PC-9 (cell line): Measurements from ENCODE around the gene PTGER1. TPM values are rescaled to one million over a fixed set of nuclear protein-coding genes. Genes with fewer than 3 reads are reported as not detected.

ENCODE experiments used
- BruUV-seq: library from RNA; stranded (reverse); fragments of 400-500 nt; replicated peaks from 2 replicates; lab custom pipeline; 2021; lab: Mats Ljungman, UMichigan
- CTCF ChIA-PET: fragments of 300-600 bp; sonication (Branson Sonifier 250); formaldehyde crosslinking; loops from one replicate; lab custom pipeline; 2022; ENCODE audit warnings: antibody characterized with exemption; lab: Charles Lee
- POLR2A ChIA-PET: fragments of 300-600 bp; sonication (Branson Sonifier 250); formaldehyde crosslinking; loops from one replicate; lab custom pipeline; 2022; ENCODE audit warnings: antibody characterized with exemption; ENCODE audit not compliant: unreplicated experiment; lab: Charles Lee
- DNase-seq, 2 experiments: peaks; one replicate each; pipeline versions ENCODE4 v3.0.0 to v3.0.0-alpha.2; 2015 to 2022; ENCODE audit warnings: mixed read lengths in 1 of 2
- H2AFZ ChIP-seq: fragments of 200-600 bp; sonication (generic); 2 replicates; pipeline ENCODE4 v1.8.1; 2017; ENCODE audit warnings: antibody characterized with exemption
- H3F3A ChIP-seq: fragments of 200-600 bp; sonication (generic); 2 replicates; pipeline ENCODE4 v1.8.1; 2017; ENCODE audit warnings: antibody characterized with exemption, mild to moderate bottlenecking, low read depth; ENCODE audit not compliant: insufficient read depth
- H3K27ac ChIP-seq: fragments of 200-600 bp; sonication (generic); 2 replicates; pipeline ENCODE4 v1.6.1; 2016; ENCODE audit warnings: mixed run types
- H3K27me3 ChIP-seq: fragments of 200-600 bp; sonication (generic); 2 replicates; pipeline ENCODE4 v1.6.1; 2016; ENCODE audit warnings: low read depth, mixed run types; ENCODE audit not compliant: insufficient read depth
- H3K36me3 ChIP-seq: fragments of 200-600 bp; sonication (generic); 2 replicates; pipeline ENCODE4 v1.6.1; 2016; ENCODE audit warnings: low read depth, mixed run types
- H3K4me1 ChIP-seq: fragments of 200-600 bp; sonication (generic); replicated peaks from 2 replicates; pipeline ENCODE4 v1.6.1; 2016; ENCODE audit warnings: mixed run types; ENCODE audit not compliant: insufficient read depth
- H3K4me2 ChIP-seq: fragments of 200-600 bp; sonication (generic); 2 replicates; pipeline ENCODE4 v1.6.1; 2017; ENCODE audit warnings: mixed run types
- H3K4me3 ChIP-seq: fragments of 200-600 bp; sonication (generic); 2 replicates; pipeline ENCODE4 v1.6.1; 2016; ENCODE audit warnings: mixed run types
- H3K79me2 ChIP-seq: fragments of 200-600 bp; sonication (generic); 2 replicates; pipeline ENCODE4 v1.6.1; 2017; ENCODE audit warnings: low read depth, mixed run types
- H3K9me2 ChIP-seq: fragments of 200-600 bp; sonication (generic); 2 replicates; pipeline ENCODE4 v1.8.1; 2017; ENCODE audit warnings: mild to moderate bottlenecking; ENCODE audit not compliant: insufficient read depth
- H3K9me3 ChIP-seq: fragments of 200-600 bp; sonication (generic); 2 replicates; pipeline ENCODE4 v1.8.1; 2016; ENCODE audit warnings: low read depth; ENCODE audit not compliant: insufficient read depth
- H4K20me1 ChIP-seq: fragments of 200-600 bp; sonication (generic); 2 replicates; pipeline ENCODE4 v1.8.1; 2017; ENCODE audit not compliant: insufficient read depth
- CTCF ChIP-seq: fragments of 200-600 bp; sonication (generic); conservative IDR thresholded peaks from 2 replicates; pipeline ENCODE4 v1.6.1; 2017; ENCODE audit warnings: mixed run types, antibody characterized with exemption, mild to moderate bottlenecking, moderate library complexity
- EZH2 ChIP-seq: fragments of 200-600 bp; sonication (generic); IDR thresholded peaks from 2 replicates; pipeline ENCODE4 v1.8.0; 2017; ENCODE audit warnings: antibody characterized with exemption, low read depth
- intact Hi-C: fragments of 100-400 bp; cut with micrococcal nuclease; formaldehyde crosslinking; loops from one replicate; pipeline ENCODE4 v1.10.0; 2022; ENCODE audit not compliant: unreplicated experiment
- total RNA-seq: library from RNA; stranded (reverse); gene quantifications from 2 replicates; pipeline ENCODE4 v1.2.3, GENCODE V29; 2021

PTGER1 gene
- total RNA-seq, 1 experiment from 2014 or later, result 1.4 TPM

GRCh38 chr19:14515501-14516047 is 40.4 kb upstream of the PTGER1 start:
- no peaks in the 10 kb centered on the region for H3K9me2 ChIP-seq
- DNase-seq, result no peak
- TF ChIP-seq EZH2, result no peak
- peaks cover 48% of the 10 kb centered on the region for H3K79me2 ChIP-seq
- H2AFZ ChIP-seq, result no peak overlapping the region
- H3K27me3 ChIP-seq, result no peaks in the 10 kb centered on the region
- ChIA-PET CTCF (interaction anchor here (0.6 to 1.1 kb wide), 2 partner anchors 11 to 14 kb away, joined by 10 to 13 read pairs; no protein-coding TSS in a partner anchor), POLR2A (interaction anchor here (0.6 kb wide), 1 partner anchor 21 kb away, joined by 5 read pairs; no protein-coding TSS in a partner anchor)
- no TSS peak for BruUV-seq
- intact Hi-C loops, result loop anchor here (1.0 to 10.0 kb wide), 3 partner anchors 19 to 381 kb away; partner anchors contain the start of genes ASF1B, GIPC1 and PTGER1
- peaks cover 86% of the 10 kb centered on the region for H3F3A ChIP-seq
- peak overlapping the region; percentile 99; the same call in 1 of the 2 replicates for H3K27ac ChIP-seq
- H3K4me3 ChIP-seq, result peak overlapping the region; percentile 99
- peaks cover 34% of the 10 kb centered on the region for H3K36me3 ChIP-seq
- peaks cover 55% of the 10 kb centered on the region for H3K4me1 ChIP-seq
- H4K20me1 ChIP-seq, result peaks cover 34% of the 10 kb centered on the region
- peak overlapping the region; percentile 95 for H3K4me2 ChIP-seq
- H3K9me3 ChIP-seq, result no peaks in the 10 kb centered on the region

- Histone ChIP-seq H3K36me3 (peaks cover 34% of the 10 kb centered on the region), H3K4me1 (peaks cover 55% of the 10 kb centered on the region), H3F3A (peaks cover 86% of the 10 kb centered on the region), H3K9me3 (no peaks in the 10 kb centered on the region), H4K20me1 (peaks cover 34% of the 10 kb centered on the region), H3K4me2 (peak overlapping the region; percentile 95), H3K27ac (peak overlapping the region; percentile 99; the same call in 1 of the 2 replicates), H3K79me2 (peaks cover 53% of the 10 kb centered on the region), H3K4me3 (no peak overlapping the region), H3K27me3 (no peaks in the 10 kb centered on the region), H2AFZ (no peak overlapping the region), H3K9me2 (no peaks in the 10 kb centered on the region)
- intact Hi-C loops, result loop anchor here (10.0 kb wide), 1 partner anchor 380 kb away; the partner anchor contains the start of gene ASF1B
- TF ChIP-seq CTCF (no peak), EZH2 (no peak)
- POLR2A ChIA-PET, result no interaction called here
- BruUV-seq, result no TSS peak
- DNase-seq, result no peak
- CTCF ChIA-PET, result no interaction called here
These were observed 39.2 kb upstream of the PTGER1 start for GRCh38 chr19:14514215-14514863.

- POLR2A ChIA-PET, result interaction anchor here (0.7 kb wide), 1 partner anchor 762 kb away, joined by 36 read pairs; no protein-coding TSS in a partner anchor
- Histone ChIP-seq H3K79me2 (peaks cover 50% of the 10 kb centered on the region), H2AFZ (no peak overlapping the region), H3K4me2 (no peak overlapping the region), H3K27ac (peak overlapping the region; percentile 99), H3K4me3 (no peak overlapping the region), H3K9me3 (no peaks in the 10 kb centered on the region), H3K4me1 (peaks cover 64% of the 10 kb centered on the region), H4K20me1 (peaks cover 33% of the 10 kb centered on the region), H3F3A (peaks cover 96% of the 10 kb centered on the region), H3K9me2 (no peaks in the 10 kb centered on the region), H3K36me3 (peaks cover 34% of the 10 kb centered on the region), H3K27me3 (no peaks in the 10 kb centered on the region)
- intact Hi-C loops, result loop anchor here (10.0 kb wide), 1 partner anchor 378 kb away; the partner anchor contains the start of gene ASF1B
- CTCF ChIA-PET, result no interaction called here
- TF ChIP-seq CTCF (no peak), EZH2 (no peak)
- no TSS peak for BruUV-seq
- no peak for DNase-seq
These were observed 37.3 kb upstream of the PTGER1 start for GRCh38 chr19:14512406-14512961.
